Activated T-helper 2 cell treated with anti-CD3 and anti-CD28 coated beads, Interferon-gamma antibody, Interleukin-2, Interleukin-4, amounts not matched to agents 10 μg/mL and 5 μg/mL and 100 μg/mL, durations not matched to agents 14 hours and 24 hours and 36 hours (primary cell): ENCODE data around the gene METTL9. TPM values are rescaled to one million over a fixed set of nuclear protein-coding genes. Genes with fewer than 3 reads are reported as not detected.
"Not testable (repeated sequence)": the region's sequence is repeated elsewhere in the genome, so short reads cannot be mapped to it uniquely, and the experiment has no call there.

Source experiments
- DNase-seq: peaks from one replicate; pipeline ENCODE4 v3.0.0; 2021; ENCODE audit warnings: low spot score
- H3K27ac Mint-ChIP-seq: one replicate; pipeline ENCODE4 v1.8.0; 2021; ENCODE audit warnings: mixed read lengths
- H3K27me3 Mint-ChIP-seq: one replicate; pipeline ENCODE4 v1.8.0; 2021; ENCODE audit warnings: low read depth, mixed read lengths
- H3K36me3 Mint-ChIP-seq: one replicate; pipeline ENCODE4 v1.8.0; 2021; ENCODE audit warnings: low read depth, mixed read lengths
- H3K4me1 Mint-ChIP-seq: one replicate; pipeline ENCODE4 v1.8.0; 2021; ENCODE audit warnings: low read depth, mixed read lengths
- H3K4me3 Mint-ChIP-seq: one replicate; pipeline ENCODE4 v1.8.0; 2021; ENCODE audit warnings: low read depth, mild to moderate bottlenecking, moderate library complexity, mixed read lengths
- H3K9me3 Mint-ChIP-seq: one replicate; pipeline ENCODE4 v1.8.0; 2021; ENCODE audit warnings: mixed read lengths
- intact Hi-C: fragments of 100-400 bp; cut with micrococcal nuclease; formaldehyde crosslinking; loops from one replicate; pipeline ENCODE4 v1.15.1; 2023
- total RNA-seq: library from RNA; stranded (reverse); gene quantifications from 2 replicates; pipeline ENCODE4 v1.2.3, GENCODE V29; 2022

METTL9 gene
- total RNA-seq, 1 donor from 2014 or later = 73.9 TPM

DNA sequence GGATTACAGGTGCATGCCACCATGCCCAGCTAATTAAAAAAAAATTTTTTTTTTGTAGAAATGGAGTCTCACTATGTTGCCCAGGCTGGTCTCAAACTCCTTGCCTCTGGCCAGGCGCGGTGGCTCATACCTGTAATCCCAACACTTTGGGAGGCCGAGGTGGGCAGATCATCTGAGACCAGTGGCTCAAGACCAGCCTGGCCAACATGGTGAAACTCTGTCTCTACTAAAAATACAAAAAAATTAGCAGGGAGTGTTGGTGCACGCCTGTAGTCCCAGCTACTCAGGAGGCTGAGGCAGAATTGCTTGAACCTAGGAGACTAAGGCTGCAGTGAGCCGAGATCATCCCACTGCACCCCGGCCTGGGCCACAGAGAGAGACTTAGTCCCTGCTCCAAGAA is 19.2 kb upstream of the METTL9 start:
- H3K27ac Mint-ChIP-seq, intact Hi-C loops: not testable (repeated sequence)
- peaks cover 26% of the 10 kb centered on the region for H3K27me3 Mint-ChIP-seq

DNA sequence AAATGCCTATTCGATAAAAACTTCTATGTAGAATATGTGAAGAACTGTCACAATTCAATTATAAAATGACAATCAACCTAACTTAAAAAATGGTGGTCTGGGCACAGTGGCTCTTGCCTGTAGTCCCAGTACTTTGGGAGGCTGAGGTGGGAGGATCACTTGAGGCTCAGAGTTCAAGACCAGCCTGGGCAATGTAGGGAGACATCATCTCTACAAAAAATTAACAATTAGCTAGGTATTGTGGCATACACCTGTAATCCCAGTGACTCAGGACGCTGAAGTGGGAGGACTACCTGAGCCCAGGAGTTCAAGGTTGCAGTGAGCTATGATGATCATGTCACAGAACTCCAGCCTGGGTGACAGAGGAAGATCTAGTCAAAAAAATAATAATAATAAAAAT is 18.6 kb upstream of the METTL9 start:
- intact Hi-C loops = no loop called here
- H3K4me3 Mint-ChIP-seq = no peak overlapping the region
- H3K27me3 Mint-ChIP-seq = peaks cover 26% of the 10 kb centered on the region
- H3K9me3 Mint-ChIP-seq = no peaks in the 10 kb centered on the region
- H3K4me1 Mint-ChIP-seq = peaks cover 3% of the 10 kb centered on the region
- H3K36me3 Mint-ChIP-seq = no peaks in the 10 kb centered on the region
- no peak for DNase-seq
- H3K27ac Mint-ChIP-seq = no peak overlapping the region

More for the DNA sequence above, 19.2 kb upstream of the METTL9 start:
- H3K4me3 Mint-ChIP-seq, H3K36me3 Mint-ChIP-seq, H3K9me3 Mint-ChIP-seq, H3K4me1 Mint-ChIP-seq, DNase-seq: not testable (repeated sequence)

GRCh38 chr16:21584817-21585216 is 14.6 kb upstream of the METTL9 start:
- Mint-ChIP-seq H3K27me3 (peaks cover 3% of the 10 kb centered on the region), H3K27ac (no peak overlapping the region), H3K9me3 (no peaks in the 10 kb centered on the region), H3K4me3 (no peak overlapping the region), H3K36me3 (no peaks in the 10 kb centered on the region), H3K4me1 (peaks cover 3% of the 10 kb centered on the region)
- intact Hi-C loops = loop anchor here (2.0 kb wide), 2 partner anchors 54 to 124 kb away; no protein-coding TSS in a partner anchor
- no peak for DNase-seq

DNA sequence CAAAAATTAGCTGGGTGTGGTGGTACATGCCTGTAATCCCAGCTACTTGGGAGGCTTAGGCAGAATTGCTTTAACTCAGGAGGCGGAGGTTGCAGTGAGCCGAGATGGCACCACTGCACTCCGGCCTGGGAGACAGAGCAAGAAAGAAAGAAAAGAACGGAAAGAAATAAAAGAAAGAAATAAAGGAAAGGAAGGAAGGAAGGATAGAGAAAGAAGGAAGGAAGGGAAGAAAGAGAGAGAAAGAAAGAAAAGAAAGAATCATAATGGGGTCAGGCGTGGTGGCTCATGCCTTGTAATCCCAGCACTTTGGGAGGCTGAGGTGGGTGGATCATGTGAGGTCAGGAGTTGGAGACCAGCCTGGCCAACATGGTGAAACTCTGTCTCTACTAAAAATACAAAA is 10.8 kb upstream of the METTL9 start:
- intact Hi-C loops, H3K4me1 Mint-ChIP-seq, H3K4me3 Mint-ChIP-seq, H3K27me3 Mint-ChIP-seq, H3K9me3 Mint-ChIP-seq, H3K27ac Mint-ChIP-seq, DNase-seq, H3K36me3 Mint-ChIP-seq: not testable (repeated sequence)

GRCh38 chr16:21589551-21589950 is 9.8 kb upstream of the METTL9 start:
- Mint-ChIP-seq H3K36me3 (no peaks in the 10 kb centered on the region), H3K9me3 (no peaks in the 10 kb centered on the region), H3K27me3 (no peaks in the 10 kb centered on the region), H3K4me3 (no peak overlapping the region), H3K27ac (no peak overlapping the region), H3K4me1 (peaks cover 3% of the 10 kb centered on the region)
- no peak for DNase-seq
- intact Hi-C loops = no loop called here

DNA sequence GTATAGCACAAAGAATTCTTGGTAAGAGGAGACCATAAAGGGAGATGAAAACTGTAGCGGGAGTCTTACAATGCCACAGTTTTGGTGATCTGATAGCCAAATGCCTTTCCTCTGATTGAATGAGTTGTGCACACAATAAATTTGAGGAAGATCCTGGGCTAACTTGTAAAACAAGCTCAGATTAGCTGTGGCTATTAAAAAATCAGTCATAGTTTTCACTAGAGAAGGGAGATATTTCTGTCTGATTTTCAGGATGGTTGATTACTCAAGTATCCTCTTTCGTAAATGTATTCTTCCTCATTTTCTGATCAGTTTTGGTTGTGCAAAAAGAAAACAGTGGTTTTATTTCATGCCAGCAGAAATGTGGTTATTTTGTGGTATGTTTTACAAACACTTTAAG is 9.1 kb upstream of the METTL9 start:
- H3K9me3 Mint-ChIP-seq = no peaks in the 10 kb centered on the region
- DNase-seq = no peak
- intact Hi-C loops = no loop called here
- H3K27ac Mint-ChIP-seq = no peak overlapping the region
- H3K4me3 Mint-ChIP-seq = no peak overlapping the region
- peaks cover 3% of the 10 kb centered on the region for H3K4me1 Mint-ChIP-seq
- no peaks in the 10 kb centered on the region for H3K27me3 Mint-ChIP-seq
- no peaks in the 10 kb centered on the region for H3K36me3 Mint-ChIP-seq

DNA sequence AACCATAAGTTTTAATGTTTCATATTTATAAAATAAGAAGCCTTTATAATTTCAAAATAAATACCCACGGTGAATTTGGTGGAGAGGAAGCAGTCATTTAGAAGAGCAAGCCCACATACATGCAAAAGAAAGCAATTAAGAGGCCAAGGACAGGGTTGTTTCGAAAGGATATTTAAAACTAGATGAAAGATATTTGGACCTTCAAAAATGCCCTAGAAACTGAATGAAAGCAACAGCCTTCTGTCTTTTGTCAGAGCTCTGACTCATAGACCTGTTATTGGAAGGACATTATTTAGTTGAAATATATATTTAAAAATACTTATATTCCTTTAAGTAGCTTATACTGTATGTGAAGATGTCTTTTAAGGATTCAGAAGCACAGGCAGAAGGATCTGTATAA is 8.6 kb upstream of the METTL9 start:
- Mint-ChIP-seq H3K27me3 (no peaks in the 10 kb centered on the region), H3K36me3 (no peaks in the 10 kb centered on the region), H3K4me1 (peaks cover 3% of the 10 kb centered on the region), H3K4me3 (no peak overlapping the region), H3K9me3 (no peaks in the 10 kb centered on the region), H3K27ac (no peak overlapping the region)
- no peak for DNase-seq
- intact Hi-C loops = no loop called here

GRCh38 chr16:21592191-21592590 is 7.2 kb upstream of the METTL9 start:
- no peaks in the 10 kb centered on the region for H3K27me3 Mint-ChIP-seq
- intact Hi-C loops = no loop called here

DNA sequence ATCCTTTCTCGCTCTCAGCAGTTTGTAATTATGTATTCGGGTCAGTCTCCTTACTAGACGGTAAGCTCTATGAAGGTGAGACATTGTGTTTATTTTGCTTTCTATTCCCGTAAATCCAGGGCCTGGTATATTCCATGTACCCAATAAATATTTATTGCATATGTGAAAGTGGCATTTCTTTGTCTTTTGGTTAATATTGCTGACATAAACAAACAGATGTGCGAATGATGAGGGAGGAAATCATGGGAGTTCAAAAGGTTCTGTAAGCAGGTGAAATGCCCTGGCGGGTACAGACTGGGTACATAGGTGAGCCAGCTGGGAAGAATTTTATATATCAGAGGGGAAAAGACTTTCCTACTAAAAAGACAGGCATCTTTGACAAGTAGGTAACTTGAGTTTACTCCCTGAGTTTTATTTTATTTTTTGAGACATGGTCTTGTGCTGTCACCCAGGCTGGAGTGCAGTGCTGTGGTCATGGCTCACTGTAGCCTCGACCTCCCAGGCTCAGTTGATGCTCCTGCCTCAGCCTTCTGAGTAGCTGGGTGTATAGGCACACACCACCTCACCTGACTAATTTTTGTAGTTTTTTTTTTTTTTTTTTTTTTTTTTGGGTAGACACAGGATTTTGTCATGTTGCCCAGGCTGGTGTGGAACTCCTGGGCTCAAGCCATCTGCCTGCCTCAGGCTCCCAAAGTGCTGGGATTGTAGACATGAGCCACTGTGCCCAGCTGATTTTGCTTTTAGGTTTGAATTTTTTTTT is 5.7 kb upstream of the METTL9 start:
- no peak overlapping the region for H3K4me3 Mint-ChIP-seq
- H3K36me3 Mint-ChIP-seq = peaks cover 2% of the 10 kb centered on the region
- H3K27me3 Mint-ChIP-seq = no peaks in the 10 kb centered on the region
- H3K4me1 Mint-ChIP-seq = peaks cover 19% of the 10 kb centered on the region
- intact Hi-C loops = no loop called here
- no peak for DNase-seq
- H3K9me3 Mint-ChIP-seq = no peaks in the 10 kb centered on the region
- no peak overlapping the region for H3K27ac Mint-ChIP-seq

More at GRCh38 chr16:21592191-21592590, 7.2 kb upstream of the METTL9 start:
- Mint-ChIP-seq H3K36me3 (no peaks in the 10 kb centered on the region), H3K4me1 (peaks cover 7% of the 10 kb centered on the region), H3K9me3 (no peaks in the 10 kb centered on the region), H3K27ac (no peak overlapping the region), H3K4me3 (no peak overlapping the region)
- no peak for DNase-seq

DNA sequence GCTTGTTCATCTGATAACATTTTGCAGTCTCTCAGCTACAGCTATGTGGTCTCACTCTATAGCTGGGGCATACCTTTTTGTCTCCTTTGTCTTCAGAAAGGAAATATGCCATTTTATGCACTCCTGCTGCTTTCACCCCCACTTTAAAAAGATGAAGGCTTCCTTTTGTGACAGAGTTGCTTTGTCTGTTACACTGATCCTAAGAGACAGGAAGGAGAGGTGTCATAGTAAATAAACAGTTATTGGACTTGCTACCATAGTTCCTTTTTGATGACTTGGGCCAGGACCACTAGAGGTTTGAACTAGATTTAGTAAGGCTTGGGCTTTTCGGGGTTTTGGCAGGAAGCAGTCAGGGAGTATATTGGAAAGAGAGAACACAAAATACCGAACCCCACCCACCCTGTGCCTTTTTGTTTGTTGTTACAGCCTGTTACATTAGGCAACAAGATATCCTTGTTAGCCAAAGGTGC is 1.8 kb upstream of the METTL9 start:
- intact Hi-C loops = no loop called here
- H3K9me3 Mint-ChIP-seq = no peaks in the 10 kb centered on the region
- H3K27ac Mint-ChIP-seq = peak overlapping the region; percentile 92
- peaks cover 2% of the 10 kb centered on the region for H3K36me3 Mint-ChIP-seq
- H3K27me3 Mint-ChIP-seq = no peaks in the 10 kb centered on the region
- peak overlapping the region; percentile 85 for H3K4me3 Mint-ChIP-seq
- no peak for DNase-seq
- peaks cover 38% of the 10 kb centered on the region for H3K4me1 Mint-ChIP-seq

DNA sequence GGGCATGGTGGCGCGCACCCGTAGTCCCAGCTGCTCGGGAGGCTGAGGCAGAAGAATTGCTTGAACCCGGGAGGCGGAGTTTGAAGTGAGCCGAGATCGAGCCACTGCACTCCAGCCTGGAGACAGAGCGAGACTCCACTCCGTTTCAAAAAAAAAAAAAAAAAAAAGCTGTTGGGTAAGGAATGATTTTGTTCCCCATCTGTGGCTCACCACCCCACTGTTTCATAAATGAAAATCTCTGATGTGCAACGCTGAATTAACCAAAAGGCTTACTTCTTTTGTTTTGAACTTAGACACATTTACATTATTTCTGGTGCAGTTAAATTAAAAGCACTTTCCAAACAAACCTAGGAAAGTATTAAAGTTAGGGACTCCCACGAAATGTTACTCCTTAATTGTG is 1.2 kb upstream of the METTL9 start:
- H3K4me3 Mint-ChIP-seq = peak overlapping the region; percentile 87

DNA sequence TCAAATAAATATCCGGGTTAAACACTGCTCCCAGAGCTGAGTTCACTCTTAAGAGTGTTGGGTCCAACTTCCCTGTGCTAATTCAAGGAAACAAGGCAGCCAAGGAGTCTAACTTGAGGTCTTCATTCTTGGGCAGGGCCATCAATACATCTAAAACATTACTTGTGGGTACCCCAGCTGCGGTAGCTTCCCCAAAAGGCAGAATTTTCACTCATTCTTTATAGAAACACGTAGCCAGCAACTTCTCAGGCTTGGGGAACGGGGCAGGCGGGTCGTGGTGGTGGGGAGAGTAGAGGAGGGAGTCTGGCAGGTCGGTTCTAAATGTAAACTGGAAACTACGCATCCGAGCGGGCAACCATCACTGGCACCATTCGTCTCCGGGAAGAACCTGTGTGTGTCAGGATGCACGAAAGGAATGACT is 666 bp upstream of the METTL9 start:
- intact Hi-C loops = loop anchor here (1.0 kb wide), 1 partner anchor 47 kb away; no protein-coding TSS in a partner anchor
- H3K4me3 Mint-ChIP-seq = peak overlapping the region; percentile 87
- no peaks in the 10 kb centered on the region for H3K9me3 Mint-ChIP-seq
- peaks cover 2% of the 10 kb centered on the region for H3K36me3 Mint-ChIP-seq
- peak overlapping the region; percentile 92 for H3K27ac Mint-ChIP-seq
- peaks cover 38% of the 10 kb centered on the region for H3K4me1 Mint-ChIP-seq
- H3K27me3 Mint-ChIP-seq = no peaks in the 10 kb centered on the region
- peak; percentile 22 for DNase-seq

More for the DNA sequence above, 1.2 kb upstream of the METTL9 start:
- Mint-ChIP-seq H3K9me3 (no peaks in the 10 kb centered on the region), H3K4me1 (peaks cover 38% of the 10 kb centered on the region), H3K27ac (peak overlapping the region; percentile 92), H3K36me3 (peaks cover 2% of the 10 kb centered on the region), H3K27me3 (no peaks in the 10 kb centered on the region)
- intact Hi-C loops = no loop called here
- DNase-seq = no peak

GRCh38 chr16:21600031-21600773 is 825 bp downstream of the METTL9 start:
- intact Hi-C loops = loop anchor here (2.0 kb wide), 1 partner anchor 23 kb away; no protein-coding TSS in a partner anchor
- DNase-seq = peak; percentile 33

More at GRCh38 chr16:21600031-21600773, 825 bp downstream of the METTL9 start:
- peak overlapping the region; percentile 67 for H3K27ac Mint-ChIP-seq
- H3K4me1 Mint-ChIP-seq = peaks cover 43% of the 10 kb centered on the region
- peaks cover 2% of the 10 kb centered on the region for H3K36me3 Mint-ChIP-seq
- H3K4me3 Mint-ChIP-seq = peak overlapping the region; percentile 83
- no peaks in the 10 kb centered on the region for H3K9me3 Mint-ChIP-seq
- no peaks in the 10 kb centered on the region for H3K27me3 Mint-ChIP-seq
